CD4-positive, alpha-beta memory T cell (primary cell): ENCODE measurements around the gene SIAH3. TPM values are rescaled to one million over a fixed set of nuclear protein-coding genes. Genes with fewer than 3 reads are reported as not detected.
"Not testable (repeated sequence)": the region's sequence is repeated elsewhere in the genome, so short reads cannot be mapped to it uniquely, and the experiment has no call there.

Experiments
- CTCF ChIA-PET: fragments of 350-600 bp; sonication (Branson Sonifier 250); formaldehyde crosslinking; loops from one replicate; lab custom pipeline; 2021; ENCODE audit warnings: inconsistent platforms; ENCODE audit not compliant: partially characterized antibody; lab: Charles Lee
- POLR2A ChIA-PET: fragments of 350-600 bp; sonication (Branson Sonifier 250); formaldehyde crosslinking; loops from one replicate; lab custom pipeline; 2021; ENCODE audit not compliant: partially characterized antibody; lab: Charles Lee
- DNase-seq, 5 donors: peaks; one replicate each; pipeline versions ENCODE4 v3.0.0 to v3.0.0-alpha.2; 2020 to 2022; ENCODE audit warnings: mixed read lengths in 1 of 5
- H3K27ac ChIP-seq: one replicate; pipeline ENCODE4 v1.7.0; 2013; ENCODE audit warnings: low read depth, low read length
- H3K27me3 ChIP-seq: 2 replicates; pipeline ENCODE4 v1.7.0; 2013; ENCODE audit warnings: mild to moderate bottlenecking, low read length, moderate library complexity; ENCODE audit not compliant: insufficient read depth
- H3K36me3 ChIP-seq: 2 replicates; pipeline ENCODE4 v1.7.0; 2013; ENCODE audit warnings: mild to moderate bottlenecking, low read length, moderate library complexity; ENCODE audit not compliant: insufficient read depth
- H3K4me1 ChIP-seq: 2 replicates; pipeline ENCODE4 v1.7.0; 2013; ENCODE audit warnings: mild to moderate bottlenecking, low read length, moderate library complexity; ENCODE audit not compliant: insufficient read depth
- H3K4me3 ChIP-seq, 2 donors: one replicate each; pipeline ENCODE4 v1.7.0; 2013; ENCODE audit warnings: low read length in 2 of 2, mild to moderate bottlenecking in 1 of 2
- H3K9me3 ChIP-seq, 2 donors: one replicate each; pipeline ENCODE4 v1.7.0; 2013; ENCODE audit warnings: low read length in 2 of 2, control low read depth in 1 of 2; ENCODE audit not compliant: control insufficient read depth in 1 of 2
- H3K27ac Mint-ChIP-seq, 7 donors: one replicate each; pipeline ENCODE4 v1.8.0; 2020 to 2021; ENCODE audit warnings: mixed read lengths in 7 of 7, mild to moderate bottlenecking in 6 of 7, inconsistent platforms in 3 of 7, moderate library complexity in 3 of 7
- H3K27me3 Mint-ChIP-seq, 2 donors: one replicate each; pipeline ENCODE4 v1.8.0; 2020 to 2021; ENCODE audit warnings: mixed read lengths in 2 of 2
- H3K36me3 Mint-ChIP-seq, 2 donors: one replicate each; pipeline ENCODE4 v1.8.0; 2020 to 2021; ENCODE audit warnings: mixed read lengths in 2 of 2, inconsistent platforms in 1 of 2, mild to moderate bottlenecking in 1 of 2
- H3K4me1 Mint-ChIP-seq, 4 donors: one replicate each; pipeline ENCODE4 v1.8.0; 2020 to 2021; ENCODE audit warnings: mixed read lengths in 4 of 4, mild to moderate bottlenecking in 1 of 4
- H3K4me3 Mint-ChIP-seq, 8 donors: one replicate each; pipeline ENCODE4 v1.8.0; 2020 to 2021; ENCODE audit warnings: mixed read lengths in 8 of 8, mild to moderate bottlenecking in 7 of 8, moderate library complexity in 6 of 8, inconsistent platforms in 3 of 8
- H3K9me3 Mint-ChIP-seq, 8 donors: one replicate each; pipeline ENCODE4 v1.8.0; 2020 to 2021; ENCODE audit warnings: mixed read lengths in 8 of 8, mild to moderate bottlenecking in 5 of 8, inconsistent platforms in 3 of 8, moderate library complexity in 1 of 8
- intact Hi-C: fragments of 100-400 bp; cut with micrococcal nuclease; formaldehyde crosslinking; loops from one replicate; pipeline ENCODE4 v1.15.1; 2023
- polyA plus RNA-seq, 2 donors: library from polyadenylated mRNA; unstranded; fragments of 300-500 nt; fragmentation: Illumina TruSeq; gene quantifications; one replicate each; pipeline ENCODE4 v1.2.3, GENCODE V29; 2021
- total RNA-seq, 2 experiments: library from RNA; stranded (reverse); gene quantifications; one replicate each; pipeline ENCODE4 v1.2.3, GENCODE V29; 2021

The SIAH3 gene
- total and polyA plus RNA-seq, 4 experiments from 2014 or later: 0.13 to 1.9 (median 1.5) TPM; not detected in 1

DNA sequence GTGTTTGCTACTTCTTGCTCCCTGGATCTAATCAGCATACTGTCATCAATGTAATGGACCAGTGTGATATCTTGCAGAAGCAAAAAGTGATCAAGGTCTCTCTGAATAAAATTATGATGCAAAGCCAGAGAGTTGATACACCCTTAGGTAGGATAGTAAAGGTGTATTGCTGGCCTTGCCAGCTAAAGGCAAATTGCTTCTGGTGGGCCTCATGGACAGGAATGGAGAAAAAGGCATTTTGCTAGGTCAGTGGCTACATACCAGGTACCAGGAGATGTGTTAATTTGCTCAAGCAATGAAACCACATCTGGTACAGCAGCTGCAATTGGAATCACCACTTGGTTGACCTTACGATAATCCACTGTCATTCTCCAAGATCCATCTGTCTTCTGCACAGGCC lies 95.1 kb downstream of the SIAH3 start:
- DNase-seq, H3K27me3 ChIP-seq, H3K36me3 Mint-ChIP-seq, intact Hi-C loops, H3K4me1 Mint-ChIP-seq, H3K4me1 ChIP-seq, H3K27ac Mint-ChIP-seq, H3K4me3 Mint-ChIP-seq, CTCF ChIA-PET, H3K27me3 Mint-ChIP-seq, H3K36me3 ChIP-seq, H3K27ac ChIP-seq, POLR2A ChIA-PET, H3K4me3 ChIP-seq, H3K9me3 ChIP-seq: not testable (repeated sequence)
- H3K9me3 Mint-ChIP-seq: peaks cover 5 to 22% (median 13%) of the 10 kb centered on the region in 8 donors

DNA sequence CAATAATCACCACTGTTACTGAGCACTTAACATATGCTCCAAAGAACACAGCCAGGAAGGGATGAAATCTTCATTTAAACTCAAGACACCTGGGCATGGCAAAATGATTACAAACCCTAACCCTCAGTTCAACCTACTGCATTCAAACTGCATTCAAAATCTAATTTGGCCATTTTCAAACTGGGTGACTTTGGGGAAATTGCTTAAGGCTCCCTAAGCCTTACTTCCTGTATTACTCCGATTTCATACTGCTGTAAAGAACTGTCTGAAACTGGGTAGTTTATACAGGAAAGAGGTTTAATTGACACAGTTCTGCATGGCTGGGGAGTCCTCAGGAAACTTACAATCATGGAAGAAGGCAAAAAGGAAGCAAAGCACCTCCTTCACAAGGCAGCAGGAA lies 99.0 kb downstream of the SIAH3 start:
- Histone ChIP-seq H3K36me3 (no peaks in the 10 kb centered on the region), H3K27me3 (no peaks in the 10 kb centered on the region), H3K27ac (no peak overlapping the region), H3K4me1 (no peaks in the 10 kb centered on the region), H3K4me3 (no peak overlapping the region), H3K9me3 (no peaks in the 10 kb centered on the region)
- Mint-ChIP-seq H3K27me3 (peaks cover 6 to 9% of the 10 kb centered on the region in 2 donors), H3K4me1 (no peaks in the 10 kb centered on the region), H3K27ac (no peak overlapping the region), H3K9me3 (peaks cover 0 to 9% (median 2%) of the 10 kb centered on the region in 8 donors), H3K4me3 (no peak overlapping the region), H3K36me3 (no peaks in the 10 kb centered on the region)
- ChIA-PET CTCF (no interaction called here), POLR2A (no interaction called here)
- DNase-seq: no peak
- intact Hi-C loops: no loop called here

DNA sequence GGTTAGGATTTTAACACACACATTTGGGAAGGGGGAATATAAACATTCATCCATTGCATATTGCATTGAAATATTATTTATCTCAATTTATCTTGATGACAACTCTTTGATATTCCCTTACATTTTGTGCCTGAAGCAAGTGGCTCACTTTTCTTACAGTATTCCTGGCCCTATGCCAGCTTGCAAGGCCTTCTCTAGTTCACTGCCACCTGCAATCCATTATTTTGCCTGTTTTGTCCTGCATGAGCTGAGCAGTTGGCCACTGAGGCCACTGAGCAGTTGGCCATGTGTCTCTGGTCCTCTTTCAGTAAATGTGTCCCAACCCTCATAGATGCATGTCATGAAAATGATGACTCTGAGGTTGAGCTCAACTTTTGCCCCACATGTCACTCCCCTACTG lies 99.7 kb downstream of the SIAH3 start:
- no peak overlapping the region for H3K4me3 ChIP-seq
- no peak overlapping the region for H3K27ac Mint-ChIP-seq
- H3K36me3 Mint-ChIP-seq: no peaks in the 10 kb centered on the region
- no peak for DNase-seq
- no peaks in the 10 kb centered on the region for H3K4me1 Mint-ChIP-seq
- no peaks in the 10 kb centered on the region for H3K27me3 ChIP-seq
- ChIA-PET CTCF (no interaction called here), POLR2A (no interaction called here)
- no peak overlapping the region for H3K4me3 Mint-ChIP-seq
- H3K9me3 Mint-ChIP-seq: peaks cover 0 to 5% (median 0%) of the 10 kb centered on the region in 8 donors
- no peaks in the 10 kb centered on the region for H3K9me3 ChIP-seq
- H3K27me3 Mint-ChIP-seq: peaks cover 6 to 9% of the 10 kb centered on the region in 2 donors
- no peaks in the 10 kb centered on the region for H3K4me1 ChIP-seq
- no peaks in the 10 kb centered on the region for H3K36me3 ChIP-seq
- intact Hi-C loops: no loop called here
- H3K27ac ChIP-seq: no peak overlapping the region

DNA sequence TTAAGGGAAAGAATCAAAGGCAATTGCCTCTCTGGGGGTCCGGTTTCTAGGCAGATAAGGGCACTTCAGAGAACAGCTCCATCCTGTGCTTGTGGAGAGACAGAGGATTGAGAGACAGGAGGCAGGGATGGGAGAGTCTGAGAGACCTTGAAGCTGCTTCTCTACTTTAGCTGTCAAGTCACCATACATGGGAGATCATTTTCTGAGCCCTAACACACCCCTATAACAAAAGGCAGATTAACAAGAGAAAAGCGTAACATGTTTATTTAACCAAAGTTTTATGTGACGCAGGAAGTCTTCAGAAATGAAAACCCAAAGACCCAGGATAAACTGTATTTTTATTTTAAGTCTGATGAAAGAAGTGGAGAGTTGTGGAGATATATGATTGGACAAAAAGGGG lies 101.0 kb downstream of the SIAH3 start:
- Histone ChIP-seq H3K36me3 (no peaks in the 10 kb centered on the region), H3K9me3 (no peaks in the 10 kb centered on the region), H3K4me3 (no peak overlapping the region), H3K4me1 (no peaks in the 10 kb centered on the region), H3K27ac (no peak overlapping the region), H3K27me3 (no peaks in the 10 kb centered on the region)
- H3K4me1 Mint-ChIP-seq: no peaks in the 10 kb centered on the region
- H3K4me3 Mint-ChIP-seq: no peak overlapping the region
- POLR2A ChIA-PET: no interaction called here
- H3K9me3 Mint-ChIP-seq: peaks cover 0 to 2% (median 0%) of the 10 kb centered on the region in 8 donors
- H3K27ac Mint-ChIP-seq: no peak overlapping the region
- no peaks in the 10 kb centered on the region for H3K36me3 Mint-ChIP-seq
- CTCF ChIA-PET: no interaction called here
- H3K27me3 Mint-ChIP-seq: peaks cover 5 to 7% of the 10 kb centered on the region in 2 donors
- intact Hi-C loops: no loop called here
- DNase-seq: no peak

DNA sequence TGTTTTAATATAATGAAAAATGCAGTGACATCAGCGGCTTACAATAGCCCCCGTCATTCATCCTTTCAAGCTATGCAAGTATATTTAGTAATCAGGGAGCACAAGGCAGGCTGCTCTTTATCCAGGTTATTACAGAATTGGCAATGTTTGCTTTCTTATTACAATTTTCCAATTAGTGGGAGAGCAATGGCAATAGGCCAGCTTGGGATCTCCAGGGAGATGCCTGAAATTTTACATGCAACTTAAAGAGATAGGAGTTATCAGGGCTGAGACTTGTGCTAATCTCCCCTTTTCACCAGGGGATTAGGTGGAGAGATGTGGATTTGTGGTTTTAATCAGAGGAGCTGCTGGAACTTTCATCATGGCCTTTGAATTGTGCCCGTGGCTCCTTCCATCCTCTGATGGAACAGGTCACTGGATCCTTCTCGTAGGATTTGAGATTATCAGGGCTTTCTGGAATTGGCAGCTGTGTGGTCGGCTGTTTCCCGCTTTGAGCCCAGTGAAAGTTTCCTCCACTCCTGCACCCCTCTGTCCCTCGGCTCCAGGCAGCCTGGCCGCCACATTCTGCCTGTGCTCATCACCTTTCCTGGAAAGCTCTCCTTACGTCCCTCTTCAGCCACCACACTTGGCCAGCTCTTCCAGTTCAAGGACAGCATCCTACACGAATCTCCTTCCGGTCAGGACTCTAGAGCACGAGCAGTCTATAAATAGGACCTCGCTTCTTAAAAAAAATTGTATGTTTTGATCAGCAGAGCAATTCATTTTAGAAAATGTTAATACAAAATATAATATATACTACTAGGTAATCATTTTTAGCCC lies 102.4 kb downstream of the SIAH3 start:
- CTCF ChIA-PET: no interaction called here
- POLR2A ChIA-PET: no interaction called here
- no peak overlapping the region for H3K4me3 Mint-ChIP-seq
- H3K27me3 Mint-ChIP-seq: peaks cover 4 to 7% of the 10 kb centered on the region in 2 donors
- intact Hi-C loops: no loop called here
- Histone ChIP-seq H3K9me3 (no peaks in the 10 kb centered on the region), H3K27ac (no peak overlapping the region), H3K4me3 (no peak overlapping the region), H3K27me3 (no peaks in the 10 kb centered on the region), H3K4me1 (no peaks in the 10 kb centered on the region), H3K36me3 (no peaks in the 10 kb centered on the region)
- no peaks in the 10 kb centered on the region for H3K36me3 Mint-ChIP-seq
- no peak overlapping the region for H3K27ac Mint-ChIP-seq
- peaks cover 0 to 2% (median 0%) of the 10 kb centered on the region in 8 donors for H3K9me3 Mint-ChIP-seq
- no peaks in the 10 kb centered on the region for H3K4me1 Mint-ChIP-seq
- no peak for DNase-seq

DNA sequence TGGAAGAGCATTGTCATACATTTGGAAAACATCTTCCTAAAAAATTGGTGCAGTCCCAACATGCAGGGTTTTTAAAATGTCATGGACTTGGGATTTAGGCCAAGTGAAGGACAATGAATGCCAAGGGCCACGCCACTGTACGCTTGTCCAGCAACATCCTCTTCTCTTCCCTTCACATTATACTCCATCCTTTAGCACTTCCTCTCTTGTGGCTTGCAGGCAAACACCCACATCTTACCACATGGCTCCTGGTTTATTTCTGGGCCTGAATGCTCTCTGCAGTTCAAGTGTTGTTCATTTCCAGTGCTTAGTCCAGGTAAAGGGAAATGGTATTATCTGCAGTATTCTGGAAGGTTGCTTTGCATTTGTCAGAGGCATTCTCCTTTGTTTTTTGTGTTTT lies 104.5 kb downstream of the SIAH3 start:
- H3K4me1 ChIP-seq: no peaks in the 10 kb centered on the region
- H3K27me3 ChIP-seq: no peaks in the 10 kb centered on the region
- DNase-seq: no peak
- ChIA-PET CTCF (no interaction called here), POLR2A (no interaction called here)
- Mint-ChIP-seq H3K4me3 (no peak overlapping the region), H3K9me3 (no peaks in the 10 kb centered on the region), H3K27ac (peak overlapping the region in 1 of 7 donors; percentile 22), H3K4me1 (no peaks in the 10 kb centered on the region), H3K36me3 (no peaks in the 10 kb centered on the region), H3K27me3 (peaks cover 7% of the 10 kb centered on the region in 2 donors)
- H3K9me3 ChIP-seq: no peaks in the 10 kb centered on the region
- intact Hi-C loops: no loop called here
- H3K36me3 ChIP-seq: no peaks in the 10 kb centered on the region
- no peak overlapping the region for H3K27ac ChIP-seq
- no peak overlapping the region for H3K4me3 ChIP-seq

DNA sequence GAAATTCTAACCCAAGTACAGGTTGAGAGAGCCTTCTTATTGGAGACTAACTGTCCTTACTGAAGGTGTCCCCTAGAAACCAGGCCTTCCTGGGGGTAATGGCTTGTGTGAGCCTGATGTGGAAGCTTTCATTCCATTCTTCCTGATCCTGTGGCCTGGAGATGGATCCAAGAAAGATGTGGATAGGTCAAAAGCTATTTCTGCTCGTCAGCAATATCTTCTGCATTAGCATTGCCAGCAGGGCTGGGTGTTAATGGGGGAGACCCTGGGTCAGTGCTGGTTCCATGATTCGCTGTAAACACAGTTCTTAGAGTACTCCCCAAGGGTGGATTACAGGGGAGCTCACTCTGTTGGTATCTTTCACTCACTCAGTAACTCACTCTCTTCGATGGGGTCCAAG lies 106.6 kb downstream of the SIAH3 start:
- CTCF ChIA-PET: no interaction called here
- intact Hi-C loops: no loop called here

More for the DNA sequence above, 106.6 kb downstream of the SIAH3 start:
- H3K27ac ChIP-seq: no peak overlapping the region
- Mint-ChIP-seq H3K36me3 (no peaks in the 10 kb centered on the region), H3K4me1 (no peaks in the 10 kb centered on the region), H3K9me3 (no peaks in the 10 kb centered on the region), H3K27me3 (peaks cover 6% of the 10 kb centered on the region in 2 donors), H3K4me3 (no peak overlapping the region), H3K27ac (peak overlapping the region in 1 of 7 donors; percentile 58)
- POLR2A ChIA-PET: no interaction called here
- no peaks in the 10 kb centered on the region for H3K9me3 ChIP-seq
- H3K4me3 ChIP-seq: no peak overlapping the region
- no peak for DNase-seq
- H3K27me3 ChIP-seq: no peaks in the 10 kb centered on the region
- H3K36me3 ChIP-seq: no peaks in the 10 kb centered on the region
- H3K4me1 ChIP-seq: no peaks in the 10 kb centered on the region
